Gastrocnemius medialis (tissue), 4 donors: ENCODE data around the gene DERL3. TPM values are rescaled to one million over a fixed set of nuclear protein-coding genes. Genes with fewer than 3 reads are reported as not detected.

Experiments used
- ATAC-seq, 2 donors: fragments of 150-250 bp; one replicate each; pipeline ENCODE4 v1.9.1; 2016
- DNase-seq, 2 donors: peaks; one replicate each; pipeline ENCODE4 v3.0.0-alpha.2; 2019
- H3K27ac ChIP-seq, 4 donors: fragments of 200-600 bp; sonication (generic); 1 replicate in 1 of 4; 2 replicates in 3 of 4; pipeline ENCODE4 v1.5.1; 2016 to 2018; ENCODE audit warnings: mild to moderate bottlenecking in 2 of 4, moderate library complexity in 1 of 4
- H3K27me3 ChIP-seq, 3 donors: fragments of 200-600 bp; sonication (generic) in 2 of 3; 1 replicate in 1 of 3; 2 replicates in 2 of 3; pipeline versions ENCODE4 v1.5.1 to v1.6.0; 2016 to 2019; ENCODE audit warnings: mild to moderate bottlenecking in 1 of 3, moderate library complexity in 1 of 3
- H3K36me3 ChIP-seq, 2 donors: fragments of 200-600 bp; sonication (generic) in 1 of 2; one replicate each; pipeline ENCODE4 v1.5.1; 2017 to 2018
- H3K4me1 ChIP-seq, 2 donors: fragments of 200-600 bp; sonication (generic) in 1 of 2; one replicate each; pipeline ENCODE4 v1.5.1; 2016 to 2017; ENCODE audit warnings: mild to moderate bottlenecking in 2 of 2
- H3K4me3 ChIP-seq, 4 donors: fragments of 200-600 bp; sonication (generic) in 3 of 4; 1 replicate in 1 of 4; 2 replicates in 3 of 4; pipeline ENCODE4 v1.5.1; 2016 to 2019; ENCODE audit warnings: mild to moderate bottlenecking in 2 of 4
- H3K9me3 ChIP-seq, 3 donors: fragments of 200-600 bp; sonication (generic) in 2 of 3; 1 replicate in 1 of 3; 2 replicates in 2 of 3; pipeline ENCODE4 v1.5.1; 2016 to 2019
- POLR2A ChIP-seq, 2 donors: fragments of 450-650 bp; IDR thresholded peaks; one replicate each; pipeline ENCODE4 v1.6.1; 2017; ENCODE audit warnings: antibody characterized with exemption in 2 of 2, mild to moderate bottlenecking in 2 of 2, moderate library complexity in 2 of 2
- in situ Hi-C, 4 donors: fragments of 200-750 bp; cut with MboI; loops; one replicate each; pipeline versions ENCODE4 v1.15.0 to v1.8.0; 2017; ENCODE audit warnings: low sequenced_read_pairs in 4 of 4
- intact Hi-C: fragments of 100-400 bp; cut with DNase I; formaldehyde crosslinking; loops from one replicate; pipeline ENCODE4 v1.15.1; 2023; ENCODE audit warnings: low total_unique reads
- total RNA-seq, 4 donors: library from RNA; depleted of rRNA; stranded (reverse); fragments of >200 nt; gene quantifications; one replicate each; pipeline versions ENCODE4 v1.1.0 to v1.2.3, GENCODE V29; 2016
- TF ChIP-seq, protein P1 (sequence below), 5 experiments: fragments of 450-650 bp in 3 of 5; fragments of 200-600 bp in 2 of 5; sonication (generic) in 2 of 5; IDR thresholded peaks in 4 of 5; conservative IDR thresholded peaks in 1 of 5; 1 replicate in 4 of 5; 2 replicates in 1 of 5; pipeline ENCODE4 v1.5.1; 2016 to 2019; ENCODE audit warnings: antibody characterized with exemption in 5 of 5, mild to moderate bottlenecking in 3 of 5, moderate library complexity in 3 of 5

DERL3 gene
- total RNA-seq, 4 donors from 2014 or later = 0.72 to 1.5 (median 1.3) TPM

- H3K27me3 ChIP-seq = no peaks in the 10 kb centered on the region
- intact Hi-C loops = loop anchor here (2.0 to 5.0 kb wide), 4 partner anchors 19 to 125 kb away; partner anchors contain the start of gene ZNF70
- ATAC-seq (peak in 1 of 2 donors; percentile 1), DNase-seq (no peak)
- in situ Hi-C loops = no loop called here
- H3K9me3 ChIP-seq = no peaks in the 10 kb centered on the region
- peak overlapping the region; percentile 96 to 100 (median 98) for H3K27ac ChIP-seq
- TF ChIP-seq, protein P1, sequence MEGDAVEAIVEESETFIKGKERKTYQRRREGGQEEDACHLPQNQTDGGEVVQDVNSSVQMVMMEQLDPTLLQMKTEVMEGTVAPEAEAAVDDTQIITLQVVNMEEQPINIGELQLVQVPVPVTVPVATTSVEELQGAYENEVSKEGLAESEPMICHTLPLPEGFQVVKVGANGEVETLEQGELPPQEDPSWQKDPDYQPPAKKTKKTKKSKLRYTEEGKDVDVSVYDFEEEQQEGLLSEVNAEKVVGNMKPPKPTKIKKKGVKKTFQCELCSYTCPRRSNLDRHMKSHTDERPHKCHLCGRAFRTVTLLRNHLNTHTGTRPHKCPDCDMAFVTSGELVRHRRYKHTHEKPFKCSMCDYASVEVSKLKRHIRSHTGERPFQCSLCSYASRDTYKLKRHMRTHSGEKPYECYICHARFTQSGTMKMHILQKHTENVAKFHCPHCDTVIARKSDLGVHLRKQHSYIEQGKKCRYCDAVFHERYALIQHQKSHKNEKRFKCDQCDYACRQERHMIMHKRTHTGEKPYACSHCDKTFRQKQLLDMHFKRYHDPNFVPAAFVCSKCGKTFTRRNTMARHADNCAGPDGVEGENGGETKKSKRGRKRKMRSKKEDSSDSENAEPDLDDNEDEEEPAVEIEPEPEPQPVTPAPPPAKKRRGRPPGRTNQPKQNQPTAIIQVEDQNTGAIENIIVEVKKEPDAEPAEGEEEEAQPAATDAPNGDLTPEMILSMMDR (IDR thresholded peaks at IDR 0.05 in 4 of 5, conservative IDR thresholded peaks at IDR 0.05 in 1 of 5) = no peak
- no peak for TF ChIP-seq POLR2A (IDR thresholded peaks at IDR 0.05)
- H3K36me3 ChIP-seq = peaks cover 0 to 6% of the 10 kb centered on the region in 2 donors
- H3K4me3 ChIP-seq = peak overlapping the region; percentile 78 to 93 (median 84)
- peaks cover 27 to 34% of the 10 kb centered on the region in 2 donors for H3K4me1 ChIP-seq
These were observed 51.3 kb downstream of the DERL3 start for GRCh38 chr22:23787600-23787896.

GRCh38 chr22:23786752-23787599, 51.8 kb downstream of the DERL3 start, which contains the start of gene SMARCB1:
Gene SMARCB1, plus strand, starts transcription at chr22:23786966. Its CDS starts 204 bp downstream, at chr22:23787170.
- in situ Hi-C loops = no loop called here
- intact Hi-C loops = loop anchor here (2.0 to 5.0 kb wide), 4 partner anchors 18 to 125 kb away; partner anchors contain the start of gene ZNF70
- TF ChIP-seq POLR2A (IDR thresholded peaks at IDR 0.05) = peak; percentile 87 to 88
- TF ChIP-seq, protein P1 (IDR thresholded peaks at IDR 0.05 in 4 of 5, conservative IDR thresholded peaks at IDR 0.05 in 1 of 5) = peak in 2 of 5 experiments; percentile 20 to 23

DNA sequence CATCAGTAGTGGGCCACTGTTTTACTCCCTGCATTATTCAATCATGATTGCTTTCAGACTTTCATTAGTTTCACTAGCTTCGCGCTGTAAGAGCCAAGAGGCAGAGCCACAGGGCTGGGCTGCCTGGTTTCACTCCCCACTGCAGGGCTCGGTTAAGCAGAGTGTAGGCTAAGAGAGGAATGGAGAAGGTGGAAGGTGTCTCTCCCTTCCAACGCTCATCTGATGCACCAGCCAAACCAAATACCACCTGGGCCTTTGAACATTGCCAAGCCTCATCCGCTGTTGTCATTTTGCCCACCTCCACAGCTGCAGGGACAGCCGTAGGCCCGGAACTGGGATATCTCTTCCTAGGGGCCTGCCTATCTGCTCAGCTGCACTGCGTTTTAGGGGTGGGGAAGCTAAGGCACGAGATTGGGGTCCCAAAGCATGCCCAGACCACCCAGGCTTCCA, 52.5 kb downstream of the DERL3 start:
- H3K4me3 ChIP-seq = peak overlapping the region; percentile 35 to 93 (median 57)
- peak overlapping the region; percentile 96 to 100 (median 98) for H3K27ac ChIP-seq
- ATAC-seq (peak; percentile 5 to 45), DNase-seq (no peak)
- no peaks in the 10 kb centered on the region for H3K36me3 ChIP-seq
- no peak for TF ChIP-seq POLR2A (IDR thresholded peaks at IDR 0.05)
- TF ChIP-seq, protein P1 (IDR thresholded peaks at IDR 0.05 in 4 of 5, conservative IDR thresholded peaks at IDR 0.05 in 1 of 5) = peak in 1 of 5 experiments; percentile 8
- intact Hi-C loops = loop anchor here (2.0 to 5.0 kb wide), 4 partner anchors 17 to 126 kb away; partner anchors contain the start of gene ZNF70
- in situ Hi-C loops = no loop called here
- peaks cover 27 to 34% of the 10 kb centered on the region in 2 donors for H3K4me1 ChIP-seq
- no peaks in the 10 kb centered on the region for H3K9me3 ChIP-seq
- H3K27me3 ChIP-seq = no peaks in the 10 kb centered on the region

More at GRCh38 chr22:23786752-23787599, 51.8 kb downstream of the DERL3 start, which contains the start of gene SMARCB1:
- DNase-seq (peak; percentile 90 to 97), ATAC-seq (peak; percentile 96)
- H3K4me1 ChIP-seq = peaks cover 27 to 34% of the 10 kb centered on the region in 2 donors
- H3K36me3 ChIP-seq = peaks cover 0 to under 1% of the 10 kb centered on the region in 2 donors
- no peaks in the 10 kb centered on the region for H3K27me3 ChIP-seq
- H3K9me3 ChIP-seq = no peaks in the 10 kb centered on the region
- peak within 1 kb of the TSS; percentile 96 to 100 (median 98) for H3K27ac ChIP-seq
- peak within 1 kb of the TSS; percentile 78 to 93 (median 84) for H3K4me3 ChIP-seq

Other genes starting within 250 kb of the DERL3 start
- gene DRICH1, start 206.7 kb downstream of the DERL3 start, total RNA-seq = not detected
- 1 to 10 TPM in 1 of 4 donors, under 1 TPM in 1, not detected in 2; 0.09 to 1.9 TPM for gene RGL4, start 148.0 kb downstream of the DERL3 start, total RNA-seq
- 1 to 10 TPM; 3.1 to 6.3 (median 4.2) TPM for gene ZNF70, start 87.9 kb downstream of the DERL3 start, total RNA-seq
- 1 to 10 TPM in 1 of 4 donors, not detected in 3; 1.1 TPM for gene VPREB3, start 84.6 kb downstream of the DERL3 start, total RNA-seq
- gene C22orf15, start 76.0 kb downstream of the DERL3 start, total RNA-seq = not detected
- 100 to 1,000 TPM; 157 to 290 (median 181) TPM for gene CHCHD10, start 71.0 kb downstream of the DERL3 start, total RNA-seq
- 1 to 10 TPM in 2 of 4 donors, under 1 TPM in 1, not detected in 1; 0.91 to 3.6 (median 1.4) TPM for gene MMP11, start 66.2 kb downstream of the DERL3 start, total RNA-seq
- gene SMARCB1, start 52.0 kb downstream of the DERL3 start, total RNA-seq = 10 to 100 TPM; 37.8 to 65.6 (median 55.2) TPM
- gene SLC2A11, start 18.9 kb upstream of the DERL3 start, total RNA-seq = 10 to 100 TPM in 1 of 4 donors, 1 to 10 TPM in 3; 2.4 to 19.0 (median 6.2) TPM
- 100 to 1,000 TPM in 3 of 4 donors, 10 to 100 TPM in 1; 78.1 to 145 (median 129) TPM for gene MIF, start 55.4 kb upstream of the DERL3 start, total RNA-seq
- gene GSTT2B, start 122.2 kb upstream of the DERL3 start, total RNA-seq = 1 to 10 TPM; 1.4 to 7.2 (median 5.1) TPM
- 1 to 10 TPM in 1 of 4 donors, under 1 TPM in 1, not detected in 2; 0.88 to 1.1 TPM for gene DDTL, start 127.9 kb upstream of the DERL3 start, total RNA-seq
- gene DDT, start 135.4 kb upstream of the DERL3 start, total RNA-seq = 100 to 1,000 TPM in 3 of 4 donors, 10 to 100 TPM in 1; 98.1 to 134 (median 107) TPM
- 1 to 10 TPM in 1 of 4 donors, not detected in 3; 1.6 TPM for gene GSTT2, start 141.1 kb upstream of the DERL3 start, total RNA-seq
- gene GSTT4, start 166.4 kb upstream of the DERL3 start, total RNA-seq = not detected
- gene CABIN1, start 172.3 kb upstream of the DERL3 start, total RNA-seq = 10 to 100 TPM; 18.8 to 31.5 (median 22.4) TPM